Right lobe of liver (tissue), 4 donors: Measurements from ENCODE around the gene CEP250.
"Not testable (repeated sequence)": the region's sequence is repeated elsewhere in the genome, so short reads cannot be mapped to it uniquely, and the experiment has no call there.

ENCODE experiments used
- CTCF ChIP-seq, 4 donors: fragments of 200-600 bp in 3 of 4; fragments of 450-650 bp in 1 of 4; IDR thresholded peaks; one replicate each; pipeline versions ENCODE4 v1.5.1 to v1.8.0; 2016 to 2022; ENCODE audit warnings: antibody characterized with exemption in 4 of 4, mild to moderate bottlenecking in 2 of 4
- POLR2A ChIP-seq: fragments of 450-650 bp; IDR thresholded peaks from one replicate; pipeline ENCODE4 v1.6.1; 2017; ENCODE audit warnings: antibody characterized with exemption, mild to moderate bottlenecking
- donor health status: DM: no; HTN: no; CAD: no.
- donor health status: DM: no; HTN: no; CAD: no.
- donor health status: DM: no; HTN: yes; CAD: no.

GRCh38 chr20:35517767-35518166 lies 62.4 kb downstream of the CEP250 start:
- not testable (repeated sequence) for TF ChIP-seq CTCF (IDR thresholded peaks at IDR 0.05); POLR2A
